Measurements from ENCODE around the gene REN. TPM values are rescaled to one million over a fixed set of nuclear protein-coding genes. Genes with fewer than 3 reads are reported as not detected.

Gene REN
- total and polyA plus RNA-seq, 4 donors = 0.23 to 0.75 (median 0.29) TPM

- 89 to 94% methylated on average over 2 of the region's 2 CpGs for WGBS, 2 donors
Measured at GRCh38 chr1:204204944-204205343, 38.8 kb upstream of the REN start.

GRCh38 chr1:204203206-204203767, 37.1 kb upstream of the REN start:
- Histone ChIP-seq H3K27ac (ENCODE audit: low read depth in 1 of 2, low read length in 1 of 2) (no peak overlapping the region), H3K9me3 (ENCODE audit: control insufficient read depth in 4 of 4, insufficient read depth in 3 of 4, low read length in 3 of 4) (no peaks in the 10 kb centered on the region), H3K4me3 (no peak overlapping the region), H3K36me3 (ENCODE audit: control insufficient read depth in 4 of 4, insufficient read depth in 4 of 4, low read length in 4 of 4) (no peaks in the 10 kb centered on the region), H3K9ac (ENCODE audit: insufficient read depth in 1 of 2, low read length in 2 of 2) (no peak overlapping the region), H3K4me1 (ENCODE audit: control insufficient read depth in 5 of 5, insufficient read depth in 5 of 5, low read length in 5 of 5) (peaks cover 0 to 6% (median 0%) of the 10 kb centered on the region in 5 donors), H3K27me3 (ENCODE audit: control insufficient read depth in 3 of 3, insufficient read depth in 3 of 3, low read length in 2 of 3) (peaks cover 0 to 3% (median 2%) of the 10 kb centered on the region in 3 donors)
- WGBS, 2 donors = 88 to 93% methylated on average over 5 of the region's 5 CpGs
- ATAC-seq (ENCODE audit: insufficient read depth, low FRiP score) = no peak
- no peak for DNase-seq
- TF ChIP-seq CTCF (IDR thresholded peaks at IDR 0.05; ENCODE audit: control extremely low read depth, extremely low read depth) = no peak

More at GRCh38 chr1:204204944-204205343, 38.8 kb upstream of the REN start:
- Histone ChIP-seq H3K9me3 (ENCODE audit: control insufficient read depth in 4 of 4, insufficient read depth in 3 of 4, low read length in 3 of 4) (no peaks in the 10 kb centered on the region), H3K9ac (ENCODE audit: insufficient read depth in 1 of 2, low read length in 2 of 2) (no peak overlapping the region), H3K4me1 (ENCODE audit: control insufficient read depth in 5 of 5, insufficient read depth in 5 of 5, low read length in 5 of 5) (peaks cover 0 to 4% (median 0%) of the 10 kb centered on the region in 5 donors), H3K36me3 (ENCODE audit: control insufficient read depth in 4 of 4, insufficient read depth in 4 of 4, low read length in 4 of 4) (no peaks in the 10 kb centered on the region), H3K27me3 (ENCODE audit: control insufficient read depth in 3 of 3, insufficient read depth in 3 of 3, low read length in 2 of 3) (peaks cover 0 to 3% (median 2%) of the 10 kb centered on the region in 3 donors), H3K27ac (ENCODE audit: low read depth in 1 of 2, low read length in 1 of 2) (no peak overlapping the region), H3K4me3 (no peak overlapping the region)
- TF ChIP-seq CTCF (IDR thresholded peaks at IDR 0.05; ENCODE audit: control extremely low read depth, extremely low read depth) = no peak
- DNase-seq (no peak), ATAC-seq (ENCODE audit: insufficient read depth, low FRiP score) (no peak)

DNA sequence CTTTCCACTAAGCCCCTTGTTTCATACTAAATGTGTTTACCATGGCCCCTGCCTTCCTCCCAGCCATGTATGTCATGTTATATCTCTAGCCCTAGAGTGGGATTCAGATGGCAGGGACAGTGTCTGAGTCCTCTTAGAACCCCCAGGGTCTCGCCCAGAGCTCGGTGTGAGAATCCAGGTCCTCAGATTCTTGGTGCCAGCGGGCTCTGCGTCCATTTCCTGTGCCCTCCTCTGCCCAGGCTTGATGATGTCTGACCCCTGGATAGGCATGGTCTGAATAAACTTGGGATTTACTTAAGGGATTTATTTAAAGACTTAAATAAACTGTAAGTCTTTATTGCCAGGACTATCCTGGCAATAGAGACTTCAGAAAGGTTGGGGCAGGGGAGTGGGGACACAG, 36.3 kb upstream of the REN start:
- Histone ChIP-seq H3K4me1 (ENCODE audit: control insufficient read depth in 5 of 5, insufficient read depth in 5 of 5, low read length in 5 of 5) (peaks cover 0 to 6% (median 0%) of the 10 kb centered on the region in 5 donors), H3K27ac (ENCODE audit: low read depth in 1 of 2, low read length in 1 of 2) (no peak overlapping the region), H3K9me3 (ENCODE audit: control insufficient read depth in 4 of 4, insufficient read depth in 3 of 4, low read length in 3 of 4) (no peaks in the 10 kb centered on the region), H3K36me3 (ENCODE audit: control insufficient read depth in 4 of 4, insufficient read depth in 4 of 4, low read length in 4 of 4) (no peaks in the 10 kb centered on the region), H3K9ac (ENCODE audit: insufficient read depth in 1 of 2, low read length in 2 of 2) (no peak overlapping the region), H3K27me3 (ENCODE audit: control insufficient read depth in 3 of 3, insufficient read depth in 3 of 3, low read length in 2 of 3) (peaks cover 0 to 3% (median 2%) of the 10 kb centered on the region in 3 donors), H3K4me3 (no peak overlapping the region)
- ATAC-seq (ENCODE audit: insufficient read depth, low FRiP score) = no peak
- DNase-seq = no peak
- whole genome bisulfite sequencing, 2 donors = 84 to 94% methylated on average over 4 of the region's 4 CpGs
- no peak for TF ChIP-seq CTCF (IDR thresholded peaks at IDR 0.05; ENCODE audit: control extremely low read depth, extremely low read depth)
